HG03064 (cell line): ENCODE measurements around the gene NKAPD1.
"Not testable (repeated sequence)": the region's sequence is repeated elsewhere in the genome, so short reads cannot be mapped to it uniquely, and the experiment has no call there.

Experiments
- ATAC-seq: cut with Tn5 transposase; IDR thresholded peaks from one replicate; pipeline ENCODE4 v1.9.1; 2021; ENCODE audit warnings: low read depth; ENCODE audit not compliant: unreplicated experiment

NKAPD1 gene

GRCh38 chr11:112086422-112087191 lies 12.5 kb downstream of the NKAPD1 start, which contains the start of the genes SDHD and TIMM8B:
Gene SDHD (plus strand): TSS chr11:112086873. CDS start chr11:112086908, 35 bp downstream.
Gene TIMM8B (minus strand): TSS chr11:112086756. CDS start chr11:112086723, 33 bp downstream.
- peak; percentile 82 for ATAC-seq

- no peak for ATAC-seq
Observed at GRCh38 chr11:112087212-112087611, 13.1 kb downstream of the NKAPD1 start.

GRCh38 chr11:112095302-112095701 lies 21.2 kb downstream of the NKAPD1 start:
- ATAC-seq: not testable (repeated sequence)

GRCh38 chr11:112096194-112096593 lies 22.1 kb downstream of the NKAPD1 start:
- no peak for ATAC-seq

DNA sequence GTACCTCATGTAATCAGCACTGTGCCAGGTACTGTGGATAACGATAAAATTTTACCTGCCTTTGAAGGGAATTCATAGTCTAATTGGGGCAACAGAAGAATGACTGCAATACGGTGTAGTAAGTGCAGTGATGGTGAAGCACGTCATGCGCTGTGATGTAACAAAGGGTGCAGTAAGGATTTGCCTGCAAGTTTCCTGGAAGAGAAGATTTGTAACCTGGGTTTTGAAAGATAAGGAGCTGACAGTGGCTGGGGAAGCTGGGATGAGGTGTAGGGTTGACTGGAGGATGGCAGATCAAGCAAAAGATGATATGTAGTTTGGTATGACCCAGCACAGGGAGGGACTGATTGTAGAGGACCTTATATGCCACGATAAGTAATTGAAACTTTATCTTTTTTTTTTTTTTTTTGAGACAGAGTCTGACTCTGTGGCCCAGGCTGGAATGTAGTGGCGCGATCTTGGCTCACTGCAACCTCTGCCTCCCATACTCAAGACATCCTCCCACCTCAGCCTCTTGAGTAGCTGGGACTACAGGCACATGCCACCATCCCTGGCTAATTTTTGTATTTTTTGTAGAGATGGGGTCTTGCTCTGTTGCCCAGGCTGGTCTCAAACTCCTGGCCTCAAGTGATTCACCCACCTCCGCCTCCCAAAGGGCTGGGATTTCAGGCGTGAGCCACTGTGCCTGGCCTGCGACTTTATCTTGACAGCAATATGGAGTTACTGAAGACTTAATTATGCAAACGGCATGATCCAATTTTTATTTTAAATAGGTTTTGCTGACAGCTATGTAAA lies 23.8 kb downstream of the NKAPD1 start:
- no peak for ATAC-seq

GRCh38 chr11:112100462-112100861 lies 26.4 kb downstream of the NKAPD1 start:
- no peak for ATAC-seq

DNA sequence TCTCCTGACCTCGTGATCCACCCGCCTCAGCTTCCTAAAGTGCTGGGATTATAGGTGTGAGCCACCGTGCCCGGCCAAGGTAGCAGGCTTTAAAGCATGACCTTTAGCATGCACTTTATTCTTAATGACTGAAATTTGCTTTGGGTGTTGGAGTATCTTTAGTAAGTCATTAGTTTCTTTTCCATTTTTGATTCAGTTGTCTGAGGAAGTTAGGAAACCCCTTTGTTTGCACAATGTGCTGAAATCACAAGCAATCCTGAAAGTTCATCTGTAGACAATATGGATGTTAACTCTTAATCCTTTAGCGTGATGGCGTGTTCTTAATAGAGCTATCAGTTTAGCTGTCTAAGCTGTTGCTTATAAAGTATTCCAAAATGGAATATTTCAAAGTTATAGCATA lies 29.3 kb downstream of the NKAPD1 start:
- no peak for ATAC-seq

DNA sequence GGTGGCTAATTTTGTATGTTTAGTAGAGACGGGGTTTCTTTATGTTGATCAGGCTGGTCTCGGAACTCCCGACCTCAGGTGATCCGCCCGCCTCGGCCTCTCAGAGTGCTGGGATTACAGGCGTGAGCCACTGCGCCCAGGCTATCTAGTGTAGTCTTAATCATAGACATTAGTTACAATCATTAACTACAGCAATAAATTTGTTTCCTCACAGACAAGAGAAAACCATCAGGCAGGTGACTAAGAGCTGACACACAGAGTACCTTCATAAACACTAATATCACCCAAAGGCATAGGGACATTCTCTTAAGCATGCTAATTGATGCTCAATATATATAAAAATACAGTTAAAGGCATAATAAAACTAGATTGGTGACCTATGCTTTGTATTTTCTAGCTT lies 32.0 kb downstream of the NKAPD1 start:
- no peak for ATAC-seq

DNA sequence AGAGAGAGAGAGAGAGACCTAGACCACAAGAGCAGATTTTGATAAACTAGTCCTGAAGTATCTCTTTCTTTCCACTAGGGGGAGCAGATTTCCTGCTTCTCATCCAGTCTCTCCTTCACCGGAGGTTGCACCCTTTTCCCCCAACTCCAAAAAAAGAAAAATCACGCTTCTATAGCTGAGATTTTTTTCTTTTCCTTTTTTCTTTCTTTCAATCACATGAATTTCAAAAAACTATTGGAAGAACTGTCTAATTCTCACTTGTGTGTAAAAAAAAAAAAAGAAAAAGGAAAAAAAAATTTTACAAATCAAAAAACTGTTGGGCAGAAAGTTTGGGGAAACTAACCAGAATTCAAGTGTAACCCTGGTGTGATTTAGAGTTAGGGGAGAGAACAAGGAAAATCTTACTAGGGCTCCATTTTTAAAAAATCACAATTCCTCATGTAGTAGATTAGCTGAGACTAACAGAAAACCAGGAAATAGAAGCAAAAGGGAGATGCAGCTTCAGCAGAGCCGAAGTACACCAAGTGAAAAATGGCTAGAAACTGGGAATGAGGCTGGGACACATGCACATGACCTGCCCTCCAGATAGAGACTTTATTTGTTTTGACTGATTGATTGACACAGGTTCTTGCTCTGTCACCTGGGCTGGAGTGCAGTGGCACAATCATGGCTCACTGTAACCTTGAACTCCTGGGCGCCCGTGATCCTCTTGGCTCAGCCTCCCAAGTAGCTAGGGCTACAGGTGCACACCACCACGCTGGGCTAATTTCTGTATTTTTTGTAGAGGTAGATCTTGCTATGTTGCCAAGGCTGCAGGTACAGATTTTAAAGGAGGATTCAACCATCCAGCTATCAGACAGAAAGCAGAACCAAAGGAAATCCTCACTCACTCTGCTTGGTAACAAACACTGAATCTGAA lies 39.7 kb downstream of the NKAPD1 start:
- no peak for ATAC-seq

- ATAC-seq: no peak
Observed at GRCh38 chr11:112114460-112114859, 40.4 kb downstream of the NKAPD1 start.

DNA sequence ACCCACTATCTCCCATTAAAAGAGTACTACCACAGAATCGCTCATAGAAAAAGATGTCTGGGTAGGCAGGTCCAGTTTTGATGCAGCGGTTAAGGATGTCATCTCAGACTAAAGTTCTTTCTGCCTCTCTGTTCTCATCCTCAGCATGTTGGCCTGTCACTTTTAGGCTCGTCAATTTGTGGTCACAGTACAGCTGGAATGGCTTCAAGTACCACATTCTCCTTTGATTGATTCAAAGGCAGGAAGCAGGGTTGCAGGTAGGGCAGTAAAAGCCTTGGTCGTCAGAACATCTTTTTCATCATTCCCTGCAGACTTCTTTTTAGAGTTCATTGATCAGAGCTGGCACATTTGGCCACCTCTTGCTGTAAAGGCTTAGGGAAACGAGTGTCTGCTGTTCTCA lies 41.3 kb downstream of the NKAPD1 start:
- ATAC-seq: no peak

DNA sequence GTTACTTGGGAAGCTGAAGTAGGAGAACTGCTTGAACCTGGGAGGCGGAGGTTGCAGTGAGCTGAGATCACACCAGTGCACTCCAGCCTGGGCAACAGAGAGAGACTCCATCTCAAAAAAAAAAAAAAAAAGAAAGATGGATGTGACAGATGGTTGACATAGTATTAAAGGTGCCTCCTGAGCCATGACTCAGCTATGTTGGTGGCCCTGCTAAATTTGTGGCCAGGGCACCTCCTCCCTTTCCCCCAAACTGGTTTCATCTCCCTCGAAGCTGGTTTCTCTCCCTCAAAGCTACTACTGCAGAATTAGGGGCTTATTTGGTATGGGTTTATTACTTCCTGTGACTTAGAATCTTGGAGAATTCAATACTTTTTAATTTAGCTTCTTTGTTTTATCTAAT lies 44.1 kb downstream of the NKAPD1 start:
- ATAC-seq: no peak

- ATAC-seq: no peak
Observed at GRCh38 chr11:112121981-112122615, 48.0 kb downstream of the NKAPD1 start.

GRCh38 chr11:112123129-112123528 lies 49.0 kb downstream of the NKAPD1 start:
- no peak for ATAC-seq

DNA sequence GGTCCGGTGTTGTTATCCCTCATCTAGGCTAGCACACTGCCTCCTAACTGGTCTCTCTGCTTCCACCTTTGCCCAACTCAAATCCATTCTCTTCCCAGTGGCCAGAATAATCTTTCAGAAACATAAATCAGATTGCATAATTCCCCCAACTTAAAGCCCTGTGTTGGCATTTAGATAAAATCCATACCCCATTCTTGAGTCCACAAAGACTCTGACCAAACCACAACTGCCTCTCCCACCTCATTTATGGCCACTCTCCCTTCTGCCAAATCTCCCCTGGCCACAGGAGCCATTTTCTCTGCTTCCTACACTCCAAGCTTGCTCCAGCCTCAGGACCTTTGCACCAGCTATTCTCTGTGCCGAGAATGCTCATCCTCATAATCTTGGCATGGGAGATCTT lies 53.0 kb downstream of the NKAPD1 start:
- ATAC-seq: no peak

GRCh38 chr11:112128483-112129121 lies 54.5 kb downstream of the NKAPD1 start:
- no peak for ATAC-seq

DNA sequence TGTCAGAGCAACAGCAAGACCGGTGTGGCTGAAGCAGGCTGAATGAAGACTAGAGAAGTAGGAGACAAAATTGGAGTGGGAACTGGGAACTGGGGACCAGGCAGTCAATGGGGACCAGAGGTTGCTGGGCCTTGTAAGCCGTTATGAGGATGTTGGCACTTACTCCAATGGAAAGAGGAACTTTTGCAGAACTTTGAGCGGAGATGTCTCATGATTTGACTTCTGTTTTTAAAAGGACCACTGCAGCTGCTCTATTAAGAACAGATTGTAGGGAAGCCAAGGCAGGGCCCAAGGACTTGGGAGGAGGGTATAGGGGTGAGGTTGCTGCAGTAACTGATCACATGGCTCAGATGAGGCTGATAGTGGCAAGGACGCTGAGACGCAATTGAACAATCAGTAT lies 55.6 kb downstream of the NKAPD1 start:
- no peak for ATAC-seq

GRCh38 chr11:112132737-112133136 lies 58.6 kb downstream of the NKAPD1 start:
- no peak for ATAC-seq

DNA sequence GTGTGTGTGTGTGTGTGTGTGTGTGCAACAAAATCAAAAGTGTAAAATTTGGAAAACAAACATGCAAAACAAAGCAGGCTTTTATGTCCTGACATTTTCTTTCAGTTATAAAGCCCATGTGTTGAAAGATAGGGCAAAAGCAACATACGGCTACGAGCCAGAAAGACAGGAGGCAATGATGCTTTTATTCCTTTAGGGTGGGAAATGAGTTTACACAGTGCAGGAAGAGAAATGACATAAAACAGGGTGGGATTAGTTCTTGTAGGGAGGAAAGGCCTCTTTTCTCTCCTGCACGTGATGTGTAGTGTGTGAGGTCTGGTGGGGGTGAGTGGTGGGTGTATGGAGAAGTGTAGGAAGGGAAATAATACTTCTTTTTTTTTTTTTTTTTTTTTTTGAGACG lies 60.4 kb downstream of the NKAPD1 start:
- no peak for ATAC-seq
